ENCODE measurements around the gene ADORA3.

The ADORA3 gene

DNA sequence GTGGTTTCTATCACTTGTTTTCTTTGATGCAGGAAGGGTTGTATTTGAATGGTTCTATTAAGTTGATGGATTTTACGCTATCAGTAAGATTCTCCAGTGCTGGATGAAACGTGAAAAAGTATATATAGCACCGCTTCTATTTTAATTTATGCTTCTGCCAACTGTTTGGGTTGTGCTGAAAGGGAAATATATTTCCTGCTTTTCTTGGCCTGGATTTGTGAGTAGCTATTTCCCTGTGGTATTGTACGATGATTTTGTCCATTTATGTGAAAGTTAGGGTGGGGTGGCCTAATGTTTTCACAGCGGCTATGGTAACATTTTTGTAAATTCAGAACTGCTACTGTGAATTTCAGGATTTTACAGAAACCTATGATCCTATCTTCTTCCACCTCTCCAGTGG is 29.3 kb downstream of the ADORA3 start:
- DNase-seq, result no peak

DNA sequence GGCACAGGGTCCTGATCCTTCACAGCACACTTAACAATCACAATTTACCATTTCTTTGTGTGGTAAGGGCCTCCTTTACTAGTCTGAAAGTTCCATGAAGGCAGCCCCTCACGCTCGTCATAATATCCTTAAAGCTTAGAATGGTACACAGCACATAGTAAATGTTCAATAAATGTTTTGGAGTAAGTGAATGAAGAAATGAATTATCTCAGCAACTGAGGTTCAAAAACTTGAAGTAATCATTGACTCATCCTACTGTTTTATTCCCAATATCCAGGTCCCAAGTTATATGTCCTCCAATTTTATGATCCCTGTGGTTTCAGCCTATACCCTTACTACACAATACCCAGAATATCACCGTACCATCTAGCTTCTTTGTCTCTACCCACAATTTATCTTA is 31.9 kb downstream of the ADORA3 start:
- no peak for DNase-seq

DNA sequence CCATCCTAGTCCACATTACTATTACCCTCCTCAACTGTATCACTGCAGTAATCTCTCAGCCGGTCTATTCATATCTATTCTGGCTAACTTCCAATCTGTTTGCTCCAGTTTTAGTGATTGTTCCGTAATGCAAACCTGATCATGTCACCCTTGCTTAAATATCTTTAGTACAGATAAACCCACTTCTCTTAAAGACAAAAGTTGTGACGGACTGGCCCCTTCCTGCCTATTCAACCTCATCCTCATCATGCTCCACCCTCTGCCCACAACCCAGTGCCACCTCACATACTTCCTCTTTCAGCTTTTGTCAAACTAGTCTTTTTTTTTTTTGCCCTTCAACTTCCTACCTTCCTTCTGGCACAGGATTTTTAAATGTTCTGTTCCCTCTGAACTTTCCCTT is 32.4 kb downstream of the ADORA3 start:
- DNase-seq, result peak; percentile 44

DNA sequence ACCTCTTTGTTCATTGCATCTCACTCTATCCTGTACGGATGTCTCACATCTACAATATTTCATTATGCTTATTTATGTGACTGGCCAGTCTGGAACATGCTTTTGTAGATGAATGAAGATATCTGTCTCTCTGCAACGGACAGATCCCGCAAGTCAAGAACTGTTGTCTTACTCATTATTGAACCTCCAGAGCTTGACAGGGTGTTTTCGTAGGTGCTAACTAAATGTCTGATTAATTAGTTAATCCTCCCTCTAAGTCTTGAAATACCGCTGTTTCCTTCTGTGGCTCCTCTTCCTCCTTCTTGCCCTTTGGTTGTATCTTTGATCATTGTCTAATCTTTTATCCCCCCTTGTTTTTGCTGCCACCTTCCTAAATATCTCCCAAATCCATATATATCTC is 32.8 kb downstream of the ADORA3 start:
- DNase-seq, result no peak

DNA sequence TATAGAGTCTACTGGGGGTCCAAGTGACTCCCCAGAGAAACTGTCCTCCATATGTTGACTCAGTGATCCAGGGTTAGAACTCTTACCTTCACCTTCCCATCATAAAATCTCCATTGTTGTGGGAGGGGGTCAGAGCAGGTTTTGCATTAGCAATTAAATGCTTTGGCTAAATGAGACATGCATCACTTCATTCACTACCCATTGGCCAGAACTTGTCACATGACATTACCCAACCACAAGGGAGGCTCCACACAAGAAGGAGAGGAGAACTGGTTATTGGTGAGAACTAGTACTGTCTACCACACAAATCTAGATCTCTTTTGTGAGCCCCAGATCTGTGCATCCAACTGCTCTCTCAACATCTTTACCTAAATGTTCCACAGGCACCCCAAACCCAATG is 33.9 kb downstream of the ADORA3 start:
- DNase-seq, result no peak

DNA sequence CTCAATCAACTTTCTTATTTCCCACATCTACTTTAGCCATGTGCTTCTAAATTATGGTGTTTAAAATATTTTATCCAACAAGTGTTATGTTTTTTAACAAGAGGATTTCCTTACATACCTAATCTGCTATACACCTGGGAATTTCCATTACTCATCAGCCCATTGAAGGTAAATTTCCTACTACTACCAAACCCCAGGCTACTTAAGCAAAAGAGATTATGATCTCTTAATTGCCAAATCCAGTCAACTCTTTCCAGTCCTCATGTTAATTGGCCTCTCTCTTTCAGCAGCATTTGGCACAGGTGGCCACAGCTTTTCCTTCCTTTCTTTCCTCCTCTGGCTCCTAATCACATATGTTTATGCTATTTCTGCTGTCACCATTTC is 34.7 kb downstream of the ADORA3 start:
- no peak for DNase-seq

DNA sequence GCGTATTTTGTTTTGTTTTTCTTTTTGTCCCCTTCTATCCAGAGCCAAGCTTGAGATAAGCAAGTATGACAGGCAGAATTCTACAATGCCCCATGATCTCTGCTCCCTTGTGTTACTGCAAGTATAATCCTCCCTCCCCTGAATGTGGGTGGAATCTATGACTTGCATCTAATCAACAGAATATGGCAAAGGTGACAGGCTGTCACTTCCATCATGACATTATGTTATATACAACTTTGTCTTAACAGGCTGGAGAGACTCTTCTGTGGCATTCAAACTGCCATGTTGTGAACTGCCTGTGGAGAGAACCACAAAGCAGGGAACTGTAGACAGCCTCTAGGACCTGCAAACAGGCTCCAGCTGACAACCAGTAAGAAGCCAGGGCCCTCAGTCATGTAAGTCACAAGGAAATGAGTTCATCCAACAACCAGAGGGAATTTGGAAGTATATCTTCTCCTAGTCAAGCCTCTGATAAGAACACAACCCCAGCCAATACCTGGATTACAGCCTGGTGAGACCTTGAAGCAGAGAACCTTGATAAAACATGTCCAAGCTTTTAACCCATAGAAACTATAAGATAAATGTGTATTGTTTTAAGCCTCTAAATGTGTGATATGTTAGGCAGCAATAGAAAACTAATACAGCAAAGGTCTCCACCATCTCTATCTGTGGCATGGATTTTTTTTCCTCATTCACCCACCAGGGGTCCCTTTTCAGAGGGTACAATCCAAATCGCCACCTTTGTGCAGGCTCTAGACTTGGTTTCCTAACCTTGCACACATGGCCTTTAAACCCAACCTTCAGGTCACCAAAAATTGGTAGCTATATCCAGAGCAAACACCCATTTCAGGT is 35.3 kb downstream of the ADORA3 start:
- no peak for DNase-seq

DNA sequence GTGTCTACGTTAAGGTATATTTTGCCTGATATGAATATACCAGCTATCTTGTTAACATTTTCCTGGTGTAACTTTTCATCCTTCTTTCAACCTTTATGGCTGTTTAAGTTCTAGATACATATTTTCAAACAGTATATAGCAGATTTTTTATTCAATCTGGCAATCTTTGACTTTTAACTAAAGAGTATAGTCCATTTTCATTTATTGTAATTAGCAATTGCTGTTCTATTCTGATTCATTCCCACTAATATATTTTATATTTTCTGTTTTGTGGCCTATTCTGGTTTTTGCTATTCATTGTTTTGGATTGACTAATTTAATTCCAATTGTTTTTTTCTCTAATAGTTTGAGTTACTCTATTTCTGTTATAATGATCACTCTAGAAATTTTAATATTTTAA is 37.0 kb downstream of the ADORA3 start:
- no peak for DNase-seq

DNA sequence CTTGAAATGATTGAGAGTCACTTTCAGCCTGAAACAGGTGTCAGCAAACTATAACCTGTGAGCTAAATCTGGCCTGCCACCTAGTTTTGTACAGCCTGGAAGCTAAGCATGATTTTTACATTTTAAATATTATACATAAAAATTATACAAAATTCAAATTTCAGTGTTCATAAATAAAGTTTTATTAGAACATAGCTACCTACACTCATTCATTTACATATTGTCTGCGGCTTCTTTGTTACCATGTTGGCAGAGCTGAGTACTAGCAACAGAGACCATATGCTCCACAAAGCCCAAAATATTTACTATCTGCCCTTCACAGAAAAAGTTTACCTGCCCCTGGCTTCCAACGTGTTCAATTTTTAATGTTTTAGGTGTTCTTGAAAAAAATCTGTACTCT is 37.7 kb downstream of the ADORA3 start:
- no peak for DNase-seq

DNA sequence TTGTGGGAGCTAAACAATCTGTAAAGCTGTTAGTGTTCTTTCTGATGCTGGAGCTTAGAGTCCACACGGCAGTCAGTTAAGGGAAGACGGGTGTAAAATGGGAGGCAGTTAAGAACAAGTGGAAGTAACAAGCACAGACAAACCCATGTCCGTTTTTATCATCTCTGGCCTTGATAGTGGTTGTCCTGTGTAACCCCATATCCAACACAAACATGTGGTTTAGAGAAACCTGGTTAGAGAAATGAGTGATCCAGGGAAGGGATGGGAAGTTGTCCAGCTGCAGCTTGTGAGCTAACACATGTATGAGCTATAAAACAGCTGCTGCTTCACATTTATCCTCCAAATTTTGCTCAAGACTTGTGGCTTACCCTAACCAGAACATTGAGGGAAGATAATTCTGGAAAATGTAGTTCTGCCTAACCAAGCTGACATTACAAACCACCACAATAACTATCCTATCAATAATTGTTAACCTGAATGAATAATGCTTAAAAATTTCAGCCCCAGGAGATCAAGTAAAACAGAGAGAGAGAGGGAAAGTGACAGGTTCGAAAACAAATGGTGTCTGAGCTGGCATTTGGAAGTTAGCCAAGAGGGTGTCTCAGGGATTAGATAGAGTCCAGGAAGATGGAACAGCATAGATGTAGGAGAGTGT is 40.3 kb downstream of the ADORA3 start:
- DNase-seq, result no peak

DNA sequence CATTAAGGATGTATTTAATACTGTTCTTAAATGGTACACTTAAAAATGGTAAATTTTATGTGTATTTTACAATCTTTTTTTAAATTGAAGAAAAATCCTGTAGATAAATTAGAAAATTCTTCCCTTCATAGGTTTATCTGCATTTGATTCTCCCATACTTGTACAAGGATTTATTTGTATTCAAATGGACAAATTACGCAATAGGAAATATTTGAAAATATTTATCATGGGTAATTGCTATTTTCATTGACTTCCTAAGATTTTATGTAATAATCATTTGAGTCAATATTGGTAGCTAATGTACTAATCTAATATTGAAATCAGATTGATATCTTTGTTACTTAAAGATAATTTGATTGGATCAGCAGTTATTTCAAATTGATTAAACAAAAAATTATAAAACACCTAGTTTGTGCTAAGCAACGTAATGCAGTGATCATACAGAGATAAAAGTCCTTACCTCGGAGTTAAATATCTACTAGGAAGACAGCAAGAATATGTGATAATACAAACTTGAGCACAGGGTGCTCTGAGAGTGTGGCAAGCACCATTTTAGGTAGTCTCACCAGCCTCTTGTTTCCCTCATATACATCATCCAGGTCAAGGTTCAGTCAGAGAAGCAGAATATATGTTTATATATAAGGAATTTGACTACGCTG is 40.9 kb downstream of the ADORA3 start:
- DNase-seq, result no peak

DNA sequence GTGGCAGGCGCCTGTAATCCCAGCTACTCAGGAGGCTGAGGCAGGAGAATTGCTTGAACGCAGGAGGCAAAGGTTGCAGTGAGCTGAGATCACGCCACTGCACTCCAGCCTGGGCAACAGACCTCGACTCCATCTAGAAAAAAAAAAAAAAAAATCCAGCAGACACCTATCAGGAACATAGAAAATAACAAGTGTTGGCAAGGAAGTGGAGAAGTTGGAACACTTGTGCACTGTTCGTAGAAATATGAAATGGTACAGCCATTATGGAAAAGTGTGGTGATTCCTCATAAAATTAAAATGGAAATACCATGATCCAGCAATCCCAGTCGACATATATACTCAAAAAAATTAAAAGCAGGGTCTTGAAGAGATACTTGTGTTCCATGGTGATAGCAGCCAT is 41.7 kb downstream of the ADORA3 start:
- DNase-seq, result no peak

DNA sequence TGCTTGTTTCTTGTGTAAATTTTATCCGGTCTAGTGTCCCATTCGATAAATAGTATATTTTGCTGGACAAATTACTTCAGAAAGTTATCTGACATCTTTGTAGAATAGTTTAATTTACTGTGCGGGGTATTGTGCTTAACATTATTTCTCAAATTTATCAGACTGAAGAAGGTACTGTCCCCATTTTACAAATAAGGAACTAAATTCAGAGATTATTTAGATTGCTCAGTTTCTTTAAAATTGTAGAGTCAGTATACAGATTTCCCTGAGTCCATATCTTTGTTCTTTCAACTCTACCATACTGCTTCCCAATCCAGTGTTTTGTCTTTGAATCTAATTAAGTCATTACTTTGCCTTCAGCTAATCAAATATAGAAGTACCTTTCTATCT is 47.8 kb downstream of the ADORA3 start:
- no peak for DNase-seq

DNA sequence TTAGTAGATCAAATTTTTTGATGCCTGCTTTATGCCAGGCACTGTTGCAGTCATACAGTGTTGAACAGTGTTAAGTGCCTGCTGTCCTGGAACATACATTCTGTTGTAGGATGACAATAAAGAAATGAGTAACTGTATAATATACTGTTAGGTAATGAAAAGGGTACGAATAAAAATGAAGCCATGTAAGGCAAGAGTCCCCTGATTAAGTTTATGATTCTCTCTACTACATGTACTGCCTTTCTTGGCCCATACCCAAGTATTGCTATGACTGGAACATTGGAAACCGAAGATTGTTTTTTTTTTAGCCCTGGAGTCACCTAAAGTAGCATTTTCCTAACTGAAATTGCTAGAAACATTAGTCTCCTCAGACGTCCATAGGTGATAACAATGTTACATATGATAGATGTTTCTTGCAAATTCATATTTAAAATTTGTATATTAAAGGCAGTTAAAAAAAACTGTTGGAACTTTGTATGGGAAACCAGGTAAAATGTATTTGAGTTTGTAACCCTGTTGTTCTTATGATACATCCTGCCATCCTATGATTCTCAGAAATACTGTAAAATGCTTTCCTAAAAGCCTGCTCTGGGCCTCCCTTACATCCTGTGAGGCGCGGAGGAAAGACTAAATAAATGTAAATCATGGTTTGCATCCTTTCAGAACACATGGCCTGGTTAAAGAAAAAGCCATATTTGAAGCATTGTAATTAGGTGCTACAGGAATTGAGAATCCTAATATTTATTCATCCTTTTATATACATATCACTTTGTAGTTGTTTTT is 48.4 kb downstream of the ADORA3 start:
- no peak for DNase-seq

DNA sequence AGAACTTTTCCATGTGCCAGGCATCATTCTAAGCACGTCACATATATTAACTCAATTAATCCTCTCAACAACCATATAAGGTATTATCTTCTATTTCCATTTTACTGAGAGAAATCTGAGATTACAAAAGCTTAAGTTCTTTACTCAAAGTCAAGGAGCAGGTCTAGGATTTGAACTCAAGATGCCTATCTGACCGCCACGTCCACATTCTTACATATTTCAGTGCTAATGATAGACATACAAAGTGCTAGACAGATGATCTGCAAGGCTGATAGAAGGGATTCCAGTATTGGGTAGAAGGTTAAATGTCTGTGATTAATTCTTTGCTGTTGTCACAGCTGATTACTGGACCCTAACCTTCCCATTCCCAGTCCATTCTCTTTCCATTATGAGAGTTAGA is 49.7 kb downstream of the ADORA3 start:
- no peak for DNase-seq

DNA sequence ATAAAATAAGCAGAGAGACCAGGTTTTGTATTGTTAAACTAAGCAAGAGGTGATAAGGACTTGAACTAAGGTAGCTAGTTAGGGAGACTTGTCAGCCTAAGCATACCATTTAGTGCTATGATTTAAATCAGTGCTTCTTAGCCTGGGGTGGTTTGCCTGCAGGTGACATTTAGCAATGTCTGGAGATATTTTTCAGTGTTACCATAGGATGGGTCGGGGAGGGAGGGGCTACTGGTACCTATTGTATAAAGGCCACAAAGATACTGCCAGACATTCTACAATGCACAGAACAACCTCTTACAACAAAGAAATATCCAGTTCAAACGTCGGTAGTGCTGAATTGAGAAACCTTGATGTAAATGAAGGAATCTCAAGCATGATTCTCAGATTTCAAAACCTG is 50.9 kb downstream of the ADORA3 start:
- no peak for DNase-seq

DNA sequence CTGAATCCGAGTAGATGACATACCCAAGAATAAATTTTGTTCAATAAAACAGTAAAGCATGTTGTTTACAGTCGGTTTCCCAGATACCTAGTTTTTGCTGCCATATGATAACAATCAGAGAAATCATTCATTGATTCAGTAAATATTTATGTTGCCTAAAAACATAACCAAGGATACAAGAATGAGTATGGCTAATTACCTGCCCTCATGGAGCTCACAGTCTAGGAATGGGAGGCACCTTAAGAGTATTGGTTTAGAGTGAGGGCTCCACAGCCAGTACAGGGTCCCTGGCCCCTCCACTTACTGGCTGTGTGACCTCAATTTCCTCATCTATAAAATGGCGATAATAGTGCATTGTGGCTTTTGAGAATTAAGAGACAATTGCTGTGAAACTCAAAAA is 53.2 kb downstream of the ADORA3 start:
- DNase-seq, result no peak

DNA sequence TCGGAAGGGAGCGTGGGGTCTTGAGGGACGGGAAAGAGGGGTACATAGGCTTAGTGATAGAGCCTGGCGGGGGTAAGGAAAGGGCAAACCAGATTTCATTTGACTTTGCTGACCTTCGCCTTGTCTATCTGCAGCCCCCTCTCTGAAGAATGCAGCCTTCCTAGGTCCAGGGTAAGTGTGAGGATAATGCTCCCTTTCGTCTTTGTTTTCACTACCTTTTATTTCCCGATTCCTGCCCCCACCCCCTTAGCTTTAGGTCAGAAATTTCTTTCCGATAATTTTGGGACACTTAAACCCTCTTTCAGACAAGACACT is 53.8 kb downstream of the ADORA3 start:
- no peak for DNase-seq
